Erythroblast (primary cell): ENCODE measurements around the gene CEP131.
"Not testable (repeated sequence)": the region's sequence is repeated elsewhere in the genome, so short reads cannot be mapped to it uniquely, and the experiment has no call there.

Experiments used
- GATA1 ChIP-seq: IDR thresholded peaks from 2 replicates; pipeline ENCODE4 v1.6.1; 2011; ENCODE audit warnings: low read depth, mild to moderate bottlenecking, control low read depth, low read length, moderate library complexity
- POLR2A ChIP-seq: IDR thresholded peaks from 2 replicates; pipeline ENCODE4 v1.6.1; 2011; ENCODE audit warnings: mild to moderate bottlenecking, low read length

DNA sequence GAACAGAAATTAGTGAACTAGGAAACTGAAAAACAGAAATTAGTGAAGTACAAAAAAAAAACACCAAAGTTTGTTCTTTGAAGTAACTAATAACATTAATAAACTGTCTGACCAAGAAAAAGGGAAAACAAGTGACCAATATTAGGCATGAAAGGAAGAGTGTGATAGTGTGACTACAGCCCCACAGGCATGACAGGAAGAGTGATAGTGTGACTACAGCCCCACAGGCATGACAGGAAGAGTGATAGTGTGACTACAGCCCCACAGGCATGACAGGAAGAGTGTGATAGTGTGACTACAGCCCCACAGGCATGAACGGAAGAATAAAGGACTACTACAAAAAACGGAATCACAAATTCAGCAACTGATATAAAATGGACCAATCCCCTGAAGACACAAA is 4.9 kb upstream of the CEP131 start:
- TF ChIP-seq POLR2A, GATA1: not testable (repeated sequence)
